GM12872 (cell line): Measurements from ENCODE around the gene APOBEC3G.

Experiments
- TF ChIP-seq, protein P1 (sequence below): IDR thresholded peaks from 3 replicates; pipeline ENCODE4 v1.5.1; 2011; ENCODE audit warnings: low read depth, mild to moderate bottlenecking, low read length, moderate library complexity; ENCODE audit not compliant: insufficient read depth

The APOBEC3G gene

DNA sequence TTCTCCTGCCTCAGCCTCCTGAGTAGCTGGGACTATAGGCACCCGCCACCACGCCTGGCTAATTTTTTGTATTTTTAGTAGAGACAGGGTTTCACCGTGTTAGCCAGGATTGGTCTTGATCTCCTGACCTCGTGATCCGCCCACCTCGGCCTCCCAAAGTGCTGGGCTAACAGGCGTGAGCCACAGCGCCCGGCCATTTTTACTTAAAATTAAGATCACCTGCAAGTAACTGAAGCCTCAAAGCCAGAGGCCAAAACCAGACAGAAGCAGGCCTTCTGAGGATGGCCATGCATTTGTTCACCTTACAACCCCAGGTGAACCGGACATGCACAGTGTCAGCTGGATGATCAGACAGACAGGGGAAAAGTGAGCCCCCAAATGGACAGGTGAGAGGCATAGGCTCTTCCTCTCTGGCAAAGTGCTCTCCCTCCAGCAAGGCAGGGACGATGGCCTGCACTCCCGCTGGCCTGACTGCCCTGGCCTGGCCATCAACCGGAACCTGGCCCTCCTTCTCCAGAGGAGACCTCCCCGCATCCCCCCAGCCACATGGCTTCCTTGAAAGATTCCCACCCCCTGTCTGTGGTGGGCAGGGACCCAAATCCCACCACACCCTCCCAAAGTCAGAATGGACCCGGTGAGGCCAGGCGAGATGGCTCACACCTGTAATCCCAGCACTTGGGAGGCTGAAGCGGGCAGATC is 45.8 kb downstream of the APOBEC3G start:
- TF ChIP-seq, protein P1, sequence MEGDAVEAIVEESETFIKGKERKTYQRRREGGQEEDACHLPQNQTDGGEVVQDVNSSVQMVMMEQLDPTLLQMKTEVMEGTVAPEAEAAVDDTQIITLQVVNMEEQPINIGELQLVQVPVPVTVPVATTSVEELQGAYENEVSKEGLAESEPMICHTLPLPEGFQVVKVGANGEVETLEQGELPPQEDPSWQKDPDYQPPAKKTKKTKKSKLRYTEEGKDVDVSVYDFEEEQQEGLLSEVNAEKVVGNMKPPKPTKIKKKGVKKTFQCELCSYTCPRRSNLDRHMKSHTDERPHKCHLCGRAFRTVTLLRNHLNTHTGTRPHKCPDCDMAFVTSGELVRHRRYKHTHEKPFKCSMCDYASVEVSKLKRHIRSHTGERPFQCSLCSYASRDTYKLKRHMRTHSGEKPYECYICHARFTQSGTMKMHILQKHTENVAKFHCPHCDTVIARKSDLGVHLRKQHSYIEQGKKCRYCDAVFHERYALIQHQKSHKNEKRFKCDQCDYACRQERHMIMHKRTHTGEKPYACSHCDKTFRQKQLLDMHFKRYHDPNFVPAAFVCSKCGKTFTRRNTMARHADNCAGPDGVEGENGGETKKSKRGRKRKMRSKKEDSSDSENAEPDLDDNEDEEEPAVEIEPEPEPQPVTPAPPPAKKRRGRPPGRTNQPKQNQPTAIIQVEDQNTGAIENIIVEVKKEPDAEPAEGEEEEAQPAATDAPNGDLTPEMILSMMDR, result no peak

DNA sequence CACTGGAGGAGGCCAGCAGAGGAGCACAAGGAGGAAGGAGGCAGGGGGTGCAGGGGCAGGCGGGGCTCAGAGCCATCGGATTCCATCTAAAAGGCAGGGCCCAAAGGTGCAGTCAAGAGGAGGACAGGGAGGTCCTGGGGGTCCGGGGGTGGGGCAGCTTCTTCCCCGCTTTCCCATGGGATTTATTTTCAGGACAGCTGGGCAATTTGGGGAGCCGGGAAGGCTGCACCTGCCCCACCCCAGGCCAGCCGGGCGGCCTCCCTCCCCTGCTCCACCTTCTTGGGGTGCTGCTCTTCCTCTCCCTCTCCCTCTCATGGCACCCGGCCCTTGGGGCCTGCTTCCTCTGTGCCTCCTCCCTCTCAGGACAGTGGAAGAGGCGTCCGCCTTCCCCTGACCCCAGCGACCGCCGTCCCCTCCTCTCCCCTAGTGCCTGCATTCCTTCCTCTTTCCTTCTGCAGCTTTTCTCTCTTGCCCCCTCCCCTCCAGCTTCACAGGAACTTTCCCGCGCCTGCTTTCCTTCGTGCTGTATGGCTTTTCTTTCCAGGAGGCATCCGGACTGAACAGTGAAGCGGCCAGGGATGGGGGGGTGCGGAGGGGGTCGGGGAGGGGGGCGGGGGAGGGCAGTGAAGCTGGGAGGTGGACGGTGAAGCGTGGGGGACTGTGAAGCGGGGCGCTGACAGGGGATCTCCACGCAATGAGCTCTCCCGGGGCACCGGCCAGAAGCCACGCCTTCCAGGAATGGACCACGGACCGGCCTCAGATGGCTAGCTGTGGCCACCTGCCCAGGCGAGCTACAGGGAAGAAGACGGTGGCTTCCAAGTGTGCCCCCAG is 46.9 kb downstream of the APOBEC3G start:
- TF ChIP-seq, protein P1, result no peak

DNA sequence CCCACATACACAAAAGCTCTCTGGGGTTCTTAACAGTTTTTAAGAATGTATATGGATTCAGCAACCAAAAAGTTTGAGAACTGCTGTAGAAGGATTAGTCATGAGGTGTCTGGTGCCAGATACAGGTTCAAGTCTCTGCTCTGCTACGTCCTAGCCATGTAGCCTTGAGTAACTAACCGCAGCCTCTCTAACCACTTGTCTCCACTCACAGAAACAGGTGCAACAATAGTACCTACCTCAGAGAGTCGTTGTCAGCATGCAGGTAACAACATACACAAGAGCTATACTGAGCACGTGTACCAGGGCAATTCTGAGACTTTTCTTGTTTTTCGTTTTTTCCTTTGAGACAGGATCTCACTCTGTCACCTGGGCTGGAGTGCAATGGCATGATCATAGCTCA is 48.5 kb downstream of the APOBEC3G start:
- TF ChIP-seq, protein P1, result no peak

DNA sequence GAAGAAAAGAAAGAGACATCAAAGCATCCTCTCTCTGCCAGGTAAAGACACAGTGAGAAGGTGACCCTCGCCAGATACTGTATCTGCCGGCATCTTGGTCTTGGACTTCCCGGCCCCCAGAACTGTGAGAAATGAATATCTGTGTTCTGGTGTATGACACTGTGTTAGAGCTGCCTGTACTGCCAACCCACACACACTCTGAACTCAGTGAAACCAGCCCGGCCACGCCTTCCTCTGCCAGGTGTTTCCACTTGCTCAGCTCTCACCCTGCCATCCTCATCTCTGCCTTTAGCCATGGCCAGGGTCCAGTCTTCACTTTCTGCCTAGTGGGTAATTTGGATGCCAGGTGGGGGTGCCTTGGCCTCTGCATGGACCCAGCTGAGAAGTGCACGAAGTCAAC is 51.4 kb downstream of the APOBEC3G start:
- TF ChIP-seq, protein P1, result no peak

DNA sequence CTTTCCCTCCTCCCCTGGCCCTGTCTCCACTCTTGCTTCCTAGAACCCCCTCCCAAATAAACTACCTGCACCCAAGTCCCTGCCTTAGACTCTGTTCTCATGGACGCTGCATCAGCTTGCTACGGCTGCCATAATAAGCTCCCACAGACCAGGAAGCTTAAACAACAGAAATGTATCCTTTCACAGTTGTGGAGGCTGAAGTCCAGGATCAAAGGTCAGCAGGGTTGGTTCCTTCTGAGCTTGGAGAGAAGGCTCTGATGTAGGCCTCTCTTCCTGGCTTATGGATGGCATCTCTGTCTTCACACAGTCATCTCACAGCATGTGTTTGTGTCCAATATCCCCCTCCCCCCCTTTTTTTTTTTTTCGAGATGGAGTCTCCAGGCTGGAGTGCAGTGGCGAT is 52.0 kb downstream of the APOBEC3G start:
- TF ChIP-seq, protein P1, result no peak

DNA sequence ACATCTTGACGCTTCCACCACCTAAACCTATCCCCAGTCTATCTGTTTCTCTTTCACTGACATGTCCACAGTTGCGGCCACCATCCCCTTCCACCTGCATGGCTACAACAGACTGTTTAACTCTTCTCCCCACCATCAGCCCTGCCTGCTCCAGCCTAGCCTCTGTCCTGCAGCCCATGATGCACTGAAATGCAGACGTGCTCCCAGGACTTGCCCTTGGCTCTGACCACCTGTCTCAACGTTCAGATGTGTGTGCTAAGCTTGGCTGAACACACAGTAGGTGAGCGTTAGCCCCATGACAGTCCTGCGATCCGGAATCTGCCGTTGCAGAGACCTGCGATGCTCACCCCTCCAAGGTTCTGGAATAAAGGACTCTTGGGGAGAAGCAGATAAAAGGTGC is 52.7 kb downstream of the APOBEC3G start:
- TF ChIP-seq, protein P1, result no peak

DNA sequence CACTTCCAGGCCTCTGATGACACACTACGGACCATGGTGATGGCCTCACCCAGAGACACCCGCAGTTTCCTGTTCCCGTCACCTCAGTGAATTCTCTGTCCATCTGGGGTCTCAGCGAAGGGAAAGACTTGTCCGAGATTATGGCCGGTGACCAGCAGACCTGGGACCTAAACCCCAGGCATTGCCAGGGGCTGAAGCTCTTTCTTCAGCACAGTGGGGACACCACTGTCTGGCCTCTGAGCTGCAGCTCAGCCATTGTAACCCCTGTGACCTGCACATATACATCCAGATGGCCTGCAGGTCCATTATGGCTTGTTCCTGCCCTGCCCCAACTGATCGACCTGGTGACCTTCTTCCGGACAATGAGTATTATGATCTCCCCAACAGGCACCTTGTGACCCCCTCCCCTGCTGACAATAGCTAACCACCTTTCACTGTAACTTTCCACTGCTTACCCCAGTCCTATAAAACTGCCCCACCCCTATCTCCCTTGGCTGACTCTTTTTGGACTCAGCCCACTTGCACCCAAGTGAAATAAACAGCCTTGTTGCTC is 53.2 kb downstream of the APOBEC3G start:
- TF ChIP-seq, protein P1, result no peak
